SK-N-SH treated with all-trans-retinoic acid at 6 μM for 48 hours (cell line): ENCODE data around the gene SART3.

ENCODE experiments used
- ARNTL ChIP-seq: fragments of 450-650 bp; formaldehyde crosslinking; IDR thresholded peaks from 2 replicates; pipeline ENCODE4 v1.5.0; 2020; ENCODE audit warnings: low read depth, mild to moderate bottlenecking, moderate library complexity, borderline replicate concordance
- BACH2 ChIP-seq: fragments of 250-450 bp; sonication (Bioruptor Pico); IDR thresholded peaks from 2 replicates; pipeline ENCODE4 v1.9.0; 2021; ENCODE audit warnings: mild to moderate bottlenecking, borderline replicate concordance
- ISL1 ChIP-seq: fragments of 250-450 bp; sonication (Bioruptor Pico); IDR thresholded peaks from 2 replicates; pipeline ENCODE4 v2.1.2; 2022; ENCODE audit warnings: mild to moderate bottlenecking, moderate library complexity
- RARB ChIP-seq: fragments of 250-450 bp; sonication (Bioruptor Pico); IDR thresholded peaks from 2 replicates; pipeline ENCODE4 v1.8.0; 2021; ENCODE audit warnings: mild to moderate bottlenecking, moderate library complexity
- SNAI2 ChIP-seq: fragments of 250-450 bp; sonication (Bioruptor Pico); IDR thresholded peaks from 2 replicates; pipeline ENCODE4 v1.5.0; 2020; ENCODE audit warnings: mild to moderate bottlenecking, moderate library complexity
- TCF4 ChIP-seq: fragments of 250-450 bp; sonication (Bioruptor Pico); IDR thresholded peaks from 2 replicates; pipeline ENCODE4 v1.8.0; 2021; ENCODE audit warnings: mild to moderate bottlenecking, moderate library complexity, borderline replicate concordance
- ZC3H10 ChIP-seq: fragments of 250-450 bp; sonication (Bioruptor Pico); IDR thresholded peaks from 2 replicates; pipeline ENCODE4 v1.5.1; 2021; ENCODE audit warnings: mild to moderate bottlenecking, moderate library complexity
- ZFP3 ChIP-seq: fragments of 250-450 bp; sonication (Bioruptor Pico); IDR thresholded peaks from 2 replicates; pipeline ENCODE4 v1.5.0; 2020; ENCODE audit warnings: mild to moderate bottlenecking, moderate library complexity
- ZFP30 ChIP-seq: fragments of 450-650 bp; formaldehyde crosslinking; IDR thresholded peaks from 2 replicates; pipeline ENCODE4 v1.5.0; 2022; ENCODE audit warnings: mild to moderate bottlenecking, moderate library complexity
- ZNF70 ChIP-seq: fragments of 450-650 bp; formaldehyde crosslinking; IDR thresholded peaks from 2 replicates; pipeline ENCODE4 v1.5.0; 2020; ENCODE audit warnings: mild to moderate bottlenecking, moderate library complexity
- TF ChIP-seq, protein P1 (sequence below): fragments of 250-450 bp; sonication (Bioruptor Pico); IDR thresholded peaks from 2 replicates; pipeline ENCODE4 v1.8.0; 2020; ENCODE audit warnings: mild to moderate bottlenecking, moderate library complexity, borderline replicate concordance

DNA sequence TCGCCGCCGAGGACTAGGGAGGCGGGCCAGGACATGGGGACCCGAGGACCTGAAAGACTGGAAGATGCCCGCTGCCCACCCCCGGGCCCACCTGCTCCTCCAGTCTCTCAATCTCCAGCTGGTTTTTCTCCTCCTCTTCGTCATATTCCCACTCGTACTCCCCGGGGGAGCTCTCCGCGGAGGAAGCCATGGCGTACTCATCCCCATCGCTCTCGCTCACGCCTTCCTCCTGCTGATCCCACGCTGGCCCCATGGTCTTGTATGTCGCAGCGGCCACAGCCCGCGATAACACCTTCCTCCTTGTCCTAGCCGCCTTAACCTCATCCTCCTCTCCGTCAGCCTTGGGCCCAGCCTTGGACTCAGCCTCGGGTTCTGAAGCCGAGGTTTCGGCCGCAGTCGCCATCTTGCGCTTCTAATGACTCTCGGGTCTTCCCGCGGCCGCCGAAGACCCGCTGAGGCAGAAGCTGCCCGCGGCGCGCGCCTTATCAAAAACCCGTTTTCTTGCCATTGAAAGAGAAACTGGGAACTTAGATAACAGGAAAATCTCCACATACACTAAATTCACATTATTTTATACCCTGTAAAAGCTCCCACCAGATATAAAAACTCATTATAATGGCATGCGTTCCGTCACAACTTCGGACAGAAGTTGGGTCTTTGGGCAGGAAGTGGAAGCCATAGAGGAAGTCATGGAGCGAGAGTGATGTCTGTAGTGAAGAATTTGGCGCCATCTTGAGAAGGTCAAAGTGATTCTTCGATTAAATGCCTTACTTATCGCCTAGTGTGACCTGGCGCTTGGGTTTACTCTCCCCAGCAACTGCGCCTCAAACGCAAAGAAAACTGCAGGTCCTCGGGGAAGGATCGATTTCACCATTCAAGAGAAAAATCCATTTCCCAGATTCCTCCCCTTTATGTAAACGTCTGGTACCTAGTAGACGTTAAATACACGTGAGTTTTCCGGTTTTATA is at the start of gene SART3:
- TF ChIP-seq ZFP30 (CRISPR knock-in tag) (no peak), ZC3H10 (CRISPR knock-in tag) (no peak), ISL1 (CRISPR knock-in tag) (no peak), ZNF70 (CRISPR knock-in tag) (no peak), ZFP3 (CRISPR knock-in tag) (no peak), RARB (CRISPR knock-in tag) (no peak), ARNTL (CRISPR knock-in tag) (no peak), TCF4 (CRISPR knock-in tag) (no peak), BACH2 (no peak), SNAI2 (CRISPR knock-in tag) (no peak)
- TF ChIP-seq, protein P1, sequence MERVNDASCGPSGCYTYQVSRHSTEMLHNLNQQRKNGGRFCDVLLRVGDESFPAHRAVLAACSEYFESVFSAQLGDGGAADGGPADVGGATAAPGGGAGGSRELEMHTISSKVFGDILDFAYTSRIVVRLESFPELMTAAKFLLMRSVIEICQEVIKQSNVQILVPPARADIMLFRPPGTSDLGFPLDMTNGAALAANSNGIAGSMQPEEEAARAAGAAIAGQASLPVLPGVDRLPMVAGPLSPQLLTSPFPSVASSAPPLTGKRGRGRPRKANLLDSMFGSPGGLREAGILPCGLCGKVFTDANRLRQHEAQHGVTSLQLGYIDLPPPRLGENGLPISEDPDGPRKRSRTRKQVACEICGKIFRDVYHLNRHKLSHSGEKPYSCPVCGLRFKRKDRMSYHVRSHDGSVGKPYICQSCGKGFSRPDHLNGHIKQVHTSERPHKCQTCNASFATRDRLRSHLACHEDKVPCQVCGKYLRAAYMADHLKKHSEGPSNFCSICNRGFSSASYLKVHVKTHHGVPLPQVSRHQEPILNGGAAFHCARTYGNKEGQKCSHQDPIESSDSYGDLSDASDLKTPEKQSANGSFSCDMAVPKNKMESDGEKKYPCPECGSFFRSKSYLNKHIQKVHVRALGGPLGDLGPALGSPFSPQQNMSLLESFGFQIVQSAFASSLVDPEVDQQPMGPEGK (CRISPR knock-in tag) = no peak
